Kidney tubule cell (primary cell): Measurements from ENCODE around the gene ARHGEF1.
A peak's percentile ranks its signal among the peaks of the same experiment; 100 is the strongest.

Experiments
- DNase-seq: peaks from one replicate; pipeline ENCODE4 v3.0.0-alpha.2; 2018; ENCODE audit warnings: low spot score

The ARHGEF1 gene

GRCh38 chr19:41883821-41884733 lies 1.1 kb downstream of the ARHGEF1 start:
- DNase-seq: peak; percentile 98

- DNase-seq: no peak
Observed at GRCh38 chr19:41886761-41887710, 4.1 kb downstream of the ARHGEF1 start.

- peak; percentile 93 for DNase-seq
Observed at GRCh38 chr19:41887711-41888382, 4.9 kb downstream of the ARHGEF1 start.

- no peak for DNase-seq
Observed at GRCh38 chr19:41888926-41889325, 5.9 kb downstream of the ARHGEF1 start.

- no peak for DNase-seq
Observed at GRCh38 chr19:41889896-41890295, 6.9 kb downstream of the ARHGEF1 start.

GRCh38 chr19:41890936-41891335 lies 8.0 kb downstream of the ARHGEF1 start:
- DNase-seq: no peak

- no peak for DNase-seq
Observed at GRCh38 chr19:41892173-41892902, 9.4 kb downstream of the ARHGEF1 start.

- DNase-seq: no peak
Observed at GRCh38 chr19:41893899-41894298, 10.9 kb downstream of the ARHGEF1 start.

- DNase-seq: no peak
Observed at GRCh38 chr19:41894350-41894749, 11.4 kb downstream of the ARHGEF1 start.

GRCh38 chr19:41895745-41896580 lies 13.0 kb downstream of the ARHGEF1 start:
- no peak for DNase-seq

- no peak for DNase-seq
Observed at GRCh38 chr19:41896581-41896942, 13.6 kb downstream of the ARHGEF1 start.

GRCh38 chr19:41897181-41897580 lies 14.2 kb downstream of the ARHGEF1 start:
- no peak for DNase-seq

GRCh38 chr19:41897820-41898219 lies 14.8 kb downstream of the ARHGEF1 start:
- no peak for DNase-seq

GRCh38 chr19:41898235-41898634 lies 15.3 kb downstream of the ARHGEF1 start:
- no peak for DNase-seq

- no peak for DNase-seq
Observed at GRCh38 chr19:41901707-41902360, 18.9 kb downstream of the ARHGEF1 start.

- no peak for DNase-seq
Observed at GRCh38 chr19:41902594-41902993, 19.6 kb downstream of the ARHGEF1 start.

- no peak for DNase-seq
Observed at GRCh38 chr19:41903193-41903953, 20.4 kb downstream of the ARHGEF1 start.

- peak; percentile 26 for DNase-seq
Observed at GRCh38 chr19:41904118-41904870, 21.3 kb downstream of the ARHGEF1 start.
